Endothelial cell of umbilical vein (primary cell): ENCODE data around the gene MPZL3. TPM values are rescaled to one million over a fixed set of nuclear protein-coding genes. Genes with fewer than 3 reads are reported as not detected.

Experiments
- BruUV-seq: library from RNA; stranded (reverse); fragments of 400-500 nt; replicated peaks from 2 replicates; lab custom pipeline; 2021; lab: Mats Ljungman, UMichigan
- CTCF ChIA-PET: fragments of 300-600, 350-600 bp; sonication (Branson Sonifier 250); formaldehyde crosslinking; loops from one replicate; lab custom pipeline; 2021; ENCODE audit warnings: antibody characterized with exemption, inconsistent platforms; lab: Charles Lee
- POLR2A ChIA-PET: fragments of 300-600, 350-600 bp; sonication (Branson Sonifier 250); formaldehyde crosslinking; loops from one replicate; lab custom pipeline; 2021; ENCODE audit warnings: antibody characterized with exemption, inconsistent platforms; lab: Charles Lee
- DNase-seq: peaks from one replicate; pipeline ENCODE4 v3.0.0-alpha.2; 2011; ENCODE audit warnings: low read depth, low spot score
- FAIRE-seq: peaks from 2 replicates; lab custom pipeline; 2011; peaks lifted over from hg19 to GRCh38; lab: Jason Lieb, UNC
- H2AFZ ChIP-seq: 2 replicates; pipeline ENCODE4 v1.6.0; 2012; ENCODE audit warnings: low read depth, low read length, control low read depth, inconsistent platforms
- H3K27ac ChIP-seq: 2 replicates; pipeline ENCODE4 v1.5.1; 2011; ENCODE audit warnings: low read depth, mild to moderate bottlenecking, control low read depth, low read length, moderate library complexity; ENCODE audit not compliant: insufficient read depth
- H3K27me3 ChIP-seq, 2 experiments: 2 replicates each; pipeline versions ENCODE4 v1.6.0 to v1.6.1; 2011; ENCODE audit warnings: low read length in 2 of 2, mixed read lengths in 1 of 2; ENCODE audit not compliant: control insufficient read depth in 2 of 2, insufficient read depth in 2 of 2
- H3K36me3 ChIP-seq, 2 experiments: 2 replicates in 1 of 2; 3 replicates in 1 of 2; pipeline ENCODE4 v1.5.1; 2011; ENCODE audit warnings: low read length in 2 of 2, mild to moderate bottlenecking in 1 of 2, moderate library complexity in 1 of 2; ENCODE audit not compliant: control insufficient read depth in 2 of 2, insufficient read depth in 2 of 2; ENCODE audit errors: extremely low read depth in 1 of 2
- H3K4me1 ChIP-seq: 3 replicates; pipeline ENCODE4 v1.5.1; 2011; ENCODE audit warnings: mild to moderate bottlenecking, low read length; ENCODE audit not compliant: control insufficient read depth, insufficient read depth; ENCODE audit errors: extremely low read depth
- H3K4me2 ChIP-seq: 2 replicates; pipeline ENCODE4 v1.6.1; 2011; ENCODE audit warnings: low read length, control low read depth, mixed read lengths; ENCODE audit not compliant: insufficient read depth
- H3K4me3 ChIP-seq, 3 experiments: fragments of 200-600 bp in 1 of 3; sonication (generic), shearing (Covaris generic) in 1 of 3; replicated peaks in 1 of 3; 2 replicates each; pipeline ENCODE4 v1.5.1; 2011 to 2016; ENCODE audit warnings: control low read depth in 3 of 3, low read length in 3 of 3, mild to moderate bottlenecking in 2 of 3, inconsistent platforms in 1 of 3, low read depth in 1 of 3, moderate library complexity in 1 of 3; ENCODE audit not compliant: insufficient read depth in 1 of 3
- H3K79me2 ChIP-seq: 2 replicates; pipeline ENCODE4 v1.6.0; 2012; ENCODE audit warnings: low read length, inconsistent platforms; ENCODE audit not compliant: control insufficient read depth, insufficient read depth
- H3K9ac ChIP-seq: replicated peaks from 2 replicates; pipeline ENCODE3; 2011; ENCODE audit warnings: low read length, control low read depth; ENCODE audit not compliant: insufficient read depth; ENCODE audit errors: extremely low read depth
- H3K9me1 ChIP-seq: replicated peaks from 3 replicates; pipeline ENCODE4 v1.6.0; 2011; ENCODE audit warnings: mild to moderate bottlenecking, low read length; ENCODE audit not compliant: control insufficient read depth, insufficient read depth; ENCODE audit errors: extremely low read depth
- H3K9me3 ChIP-seq: replicated peaks from 2 replicates; pipeline ENCODE4 v1.5.1; 2012; ENCODE audit warnings: low read length, inconsistent platforms; ENCODE audit not compliant: control insufficient read depth, insufficient read depth
- H4K20me1 ChIP-seq: replicated peaks from 2 replicates; pipeline ENCODE3; 2011; ENCODE audit warnings: mild to moderate bottlenecking, low read length; ENCODE audit not compliant: control insufficient read depth, insufficient read depth; ENCODE audit errors: extremely low read depth
- CTCF ChIP-seq, 2 donors: IDR thresholded peaks; 1 replicate in 1 of 2; 2 replicates in 1 of 2; pipeline ENCODE4 v1.5.1; 2011; ENCODE audit warnings: low read length in 2 of 2, mild to moderate bottlenecking in 2 of 2, moderate library complexity in 2 of 2, control low read depth in 1 of 2, inconsistent platforms in 1 of 2, low read depth in 1 of 2; ENCODE audit not compliant: insufficient read depth in 1 of 2; ENCODE audit errors: extremely low read depth in 1 of 2
- EZH2 ChIP-seq: IDR thresholded peaks from 2 replicates; pipeline ENCODE4 v1.6.1; 2012; ENCODE audit warnings: borderline replicate concordance, low read depth, mild to moderate bottlenecking, moderate library complexity, low read length, inconsistent platforms; ENCODE audit not compliant: severe bottlenecking
- GATA2 ChIP-seq: IDR thresholded peaks from 2 replicates; pipeline ENCODE4 v1.7.0; 2011; ENCODE audit warnings: low read depth, mild to moderate bottlenecking, moderate library complexity, mixed read lengths, low read length; ENCODE audit not compliant: insufficient read length, insufficient read depth
- JUN ChIP-seq: IDR thresholded peaks from 2 replicates; pipeline ENCODE4 v1.6.1; 2011; ENCODE audit warnings: borderline replicate concordance, low read depth; ENCODE audit not compliant: insufficient read length, insufficient read depth
- MAX ChIP-seq: IDR thresholded peaks from 2 replicates; pipeline ENCODE4 v1.6.1; 2011; ENCODE audit not compliant: insufficient read depth, insufficient read length
- MYC ChIP-seq: IDR thresholded peaks from one replicate; pipeline ENCODE4 v1.6.1; 2011; ENCODE audit warnings: mild to moderate bottlenecking, low read depth, low read length
- POLR2A ChIP-seq: IDR thresholded peaks from 2 replicates; pipeline ENCODE4 v1.6.1; 2012; ENCODE audit warnings: low read depth, mild to moderate bottlenecking, control low read depth, low read length
- dilution Hi-C: fragments of 300-500 bp; cut with MboI; formaldehyde crosslinking; loops from one replicate; pipeline ENCODE4 v1.15.0; 2019; ENCODE audit warnings: low sequenced_read_pairs; ENCODE audit not compliant: extremely low pct_ligation_motif_present
- intact Hi-C: fragments of 100-400 bp; cut with micrococcal nuclease; formaldehyde crosslinking; loops from one replicate; pipeline ENCODE4 v1.10.0; 2022
- polyA plus RNA-seq, 4 experiments: library from polyadenylated mRNA; depleted of rRNA in 3 of 4; stranded (reverse) in 3 of 4; unstranded in 1 of 4; fragments of >200 nt; gene quantifications; 2 replicates each; pipeline versions ENCODE4 v1.2.1 to v1.2.3, GENCODE V29; 2011 to 2012; ENCODE audit warnings: missing spikeins in 1 of 4
- total RNA-seq: library from RNA; stranded (reverse); gene quantifications from 2 replicates; pipeline ENCODE4 v1.2.3, GENCODE V29; 2021

Gene MPZL3
- total and polyA plus RNA-seq, 2 donors (not counting 3 experiments of a cell fraction or from before 2014, with no cell fraction given), result 2.5 to 7.1 TPM

GRCh38 chr11:118186346-118187107 lies 65.6 kb downstream of the MPZL3 start:
- dilution Hi-C loops (no loop called here), intact Hi-C loops (no loop called here)
- Histone ChIP-seq H3K79me2 (no peaks in the 10 kb centered on the region), H3K9ac (no peak overlapping the region), H3K9me1 (no peaks in the 10 kb centered on the region), H3K9me3 (no peaks in the 10 kb centered on the region), H3K36me3 (no peaks in the 10 kb centered on the region), H3K4me1 (no peaks in the 10 kb centered on the region), H3K4me2 (no peak overlapping the region), H2AFZ (no peak overlapping the region), H3K27ac (no peak overlapping the region), H3K4me3 (no peak overlapping the region), H4K20me1 (no peaks in the 10 kb centered on the region), H3K27me3 (peaks cover 6 to 16% of the 10 kb centered on the region in 2 experiments)
- no peak for DNase-seq
- TF ChIP-seq MAX, result no peak
- no peak for TF ChIP-seq GATA2
- TF ChIP-seq POLR2A, result no peak
- TF ChIP-seq JUN, result no peak
- no peak for TF ChIP-seq CTCF (IDR thresholded peaks at IDR 0.05; ENCODE audit: extremely low read depth in 1 of 2, insufficient read depth in 1 of 2, low read depth in 1 of 2, low read length in 2 of 2)
- TF ChIP-seq EZH2, result no peak
- no peak for TF ChIP-seq MYC
- POLR2A ChIA-PET, result no interaction called here
- no peak for FAIRE-seq
- BruUV-seq, result no TSS peak
- CTCF ChIA-PET, result interaction anchor here (1.6 to 2.0 kb wide), 2 partner anchors 12 to 79 kb away, joined by 3 to 8 read pairs; no protein-coding TSS in a partner anchor
